A549 (cell line): ENCODE results near the gene SUGP1.

Source experiments
- RCOR1 ChIP-seq: fragments of 150-350 bp; IDR thresholded peaks from 2 replicates; pipeline ENCODE4 v1.6.1; 2014; ENCODE audit warnings: antibody characterized with exemption, low read length, low read depth
- TF ChIP-seq, protein P1 (sequence below): fragments of >200 bp; sonication (Bioruptor Twin); formaldehyde crosslinking; IDR thresholded peaks from 3 replicates; pipeline ENCODE4 v1.5.1; 2016

DNA sequence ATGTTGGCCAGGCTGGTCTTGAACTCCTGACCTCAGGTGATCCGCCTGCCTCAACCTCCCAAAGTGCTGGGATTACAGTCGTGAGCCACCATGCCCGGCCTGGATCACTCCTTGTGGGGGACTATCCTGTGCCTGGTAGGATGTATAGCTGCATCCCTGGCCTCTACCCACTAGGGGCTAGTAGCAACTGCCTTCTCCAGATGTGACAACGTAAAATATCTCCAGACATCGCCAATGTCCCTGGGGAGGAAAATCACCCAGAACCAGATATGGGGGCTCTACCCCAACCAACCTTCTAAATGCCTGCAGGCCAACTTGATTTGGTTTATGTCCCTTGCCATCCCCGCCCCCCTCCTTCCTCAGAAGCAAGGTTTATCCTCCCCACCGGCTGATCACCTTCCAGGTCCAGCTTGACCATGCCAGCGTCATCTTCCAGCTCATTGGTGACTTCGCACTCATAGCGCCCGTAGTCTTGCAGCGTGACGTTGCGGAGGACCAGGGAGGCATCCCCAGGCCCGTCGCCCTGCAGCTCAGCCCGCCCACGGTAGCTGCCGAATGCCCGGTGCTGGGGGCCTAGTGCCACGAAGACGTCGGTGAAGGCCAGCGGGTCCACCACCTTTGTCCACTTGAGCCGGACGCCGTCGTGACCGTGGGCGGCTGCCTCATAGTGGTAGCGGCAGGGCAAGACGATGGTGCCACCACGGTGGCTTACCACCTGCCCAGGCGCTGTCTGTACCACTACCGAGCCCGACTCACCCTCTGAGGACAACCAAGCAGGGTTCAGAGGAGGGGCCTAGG is 59.7 kb downstream of the SUGP1 start:
- TF ChIP-seq, protein P1, sequence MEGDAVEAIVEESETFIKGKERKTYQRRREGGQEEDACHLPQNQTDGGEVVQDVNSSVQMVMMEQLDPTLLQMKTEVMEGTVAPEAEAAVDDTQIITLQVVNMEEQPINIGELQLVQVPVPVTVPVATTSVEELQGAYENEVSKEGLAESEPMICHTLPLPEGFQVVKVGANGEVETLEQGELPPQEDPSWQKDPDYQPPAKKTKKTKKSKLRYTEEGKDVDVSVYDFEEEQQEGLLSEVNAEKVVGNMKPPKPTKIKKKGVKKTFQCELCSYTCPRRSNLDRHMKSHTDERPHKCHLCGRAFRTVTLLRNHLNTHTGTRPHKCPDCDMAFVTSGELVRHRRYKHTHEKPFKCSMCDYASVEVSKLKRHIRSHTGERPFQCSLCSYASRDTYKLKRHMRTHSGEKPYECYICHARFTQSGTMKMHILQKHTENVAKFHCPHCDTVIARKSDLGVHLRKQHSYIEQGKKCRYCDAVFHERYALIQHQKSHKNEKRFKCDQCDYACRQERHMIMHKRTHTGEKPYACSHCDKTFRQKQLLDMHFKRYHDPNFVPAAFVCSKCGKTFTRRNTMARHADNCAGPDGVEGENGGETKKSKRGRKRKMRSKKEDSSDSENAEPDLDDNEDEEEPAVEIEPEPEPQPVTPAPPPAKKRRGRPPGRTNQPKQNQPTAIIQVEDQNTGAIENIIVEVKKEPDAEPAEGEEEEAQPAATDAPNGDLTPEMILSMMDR, result no peak
- TF ChIP-seq RCOR1, result no peak
